ENCODE results near the gene GPSM3.
"Not testable (repeated sequence)": the region's sequence is repeated elsewhere in the genome, so short reads cannot be mapped to it uniquely, and the experiment has no call there.

GPSM3 gene, protein sequence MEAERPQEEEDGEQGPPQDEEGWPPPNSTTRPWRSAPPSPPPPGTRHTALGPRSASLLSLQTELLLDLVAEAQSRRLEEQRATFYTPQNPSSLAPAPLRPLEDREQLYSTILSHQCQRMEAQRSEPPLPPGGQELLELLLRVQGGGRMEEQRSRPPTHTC

DNA sequence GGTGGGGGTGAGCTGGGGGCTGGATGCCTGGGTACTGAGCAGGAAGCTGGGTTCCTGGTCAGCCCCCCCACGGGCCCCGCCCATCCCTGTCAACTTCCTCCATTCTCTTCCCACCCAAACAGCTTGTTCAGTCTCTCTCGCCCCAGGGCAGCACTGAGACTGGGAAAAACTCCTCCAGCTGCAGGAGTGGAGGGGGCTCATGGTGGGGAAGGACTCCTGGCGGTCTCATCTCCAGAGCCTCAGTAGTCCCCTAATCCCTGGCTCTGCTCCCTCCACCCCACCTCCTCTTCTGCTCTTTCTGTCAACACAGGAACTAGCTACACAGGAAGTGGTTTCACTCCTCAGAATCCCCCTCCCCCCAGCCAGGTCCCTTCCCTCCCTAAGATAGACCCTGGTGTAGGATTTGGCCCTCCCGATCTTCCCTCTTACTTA is at the start of gene GPSM3:
Gene GPSM3, minus strand, starts transcription at position 36 of the 432 bp plus-strand sequence. CDS start 130 bp downstream, outside the sequence.
- DNase-seq (ENCODE audit: low read depth in 3 of 3) = peak in 2 of 3 experiments; percentile 29 to 52

DNA sequence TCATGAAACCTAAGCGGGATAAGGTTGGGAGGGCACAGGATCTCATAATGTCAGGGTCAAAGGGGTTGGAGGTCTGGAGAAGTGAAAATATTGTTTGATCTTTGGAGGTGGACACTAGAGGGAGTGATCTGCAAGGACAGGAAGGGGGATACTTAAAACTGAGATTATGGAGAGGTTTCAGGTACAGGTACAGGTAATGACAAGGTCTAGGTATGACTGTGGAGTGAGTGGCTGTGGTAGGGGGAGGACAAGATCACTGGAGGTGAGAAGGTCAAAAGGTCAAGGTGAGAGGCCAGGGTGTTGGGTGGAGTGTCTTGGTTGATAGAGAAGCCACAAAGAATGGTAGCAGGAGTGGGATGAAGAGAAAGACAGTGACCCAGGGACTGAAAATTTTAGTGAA is 48.2 kb upstream of the GPSM3 start:
- DNase-seq (ENCODE audit: low read depth in 3 of 3) = no peak

DNA sequence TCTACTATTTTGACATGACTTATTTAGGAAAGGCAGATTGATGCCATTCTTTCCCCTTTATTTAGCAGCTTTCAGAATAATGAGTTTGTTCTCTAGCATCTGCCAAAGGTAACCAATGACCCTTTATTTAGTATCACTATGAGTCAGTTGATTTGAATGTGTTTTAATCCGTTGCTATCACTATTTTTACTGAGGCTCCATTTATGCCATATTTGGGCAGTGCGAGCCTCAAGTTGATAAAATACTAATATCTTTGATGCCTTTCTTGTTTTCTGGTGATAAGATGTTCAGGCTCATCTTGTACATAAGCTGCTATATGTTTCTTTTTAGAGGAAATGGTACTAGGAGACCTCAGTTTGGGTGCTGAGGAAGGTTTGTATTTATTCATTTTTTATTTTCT is 47.0 kb upstream of the GPSM3 start:
- DNase-seq (ENCODE audit: low read depth in 3 of 3) = no peak

DNA sequence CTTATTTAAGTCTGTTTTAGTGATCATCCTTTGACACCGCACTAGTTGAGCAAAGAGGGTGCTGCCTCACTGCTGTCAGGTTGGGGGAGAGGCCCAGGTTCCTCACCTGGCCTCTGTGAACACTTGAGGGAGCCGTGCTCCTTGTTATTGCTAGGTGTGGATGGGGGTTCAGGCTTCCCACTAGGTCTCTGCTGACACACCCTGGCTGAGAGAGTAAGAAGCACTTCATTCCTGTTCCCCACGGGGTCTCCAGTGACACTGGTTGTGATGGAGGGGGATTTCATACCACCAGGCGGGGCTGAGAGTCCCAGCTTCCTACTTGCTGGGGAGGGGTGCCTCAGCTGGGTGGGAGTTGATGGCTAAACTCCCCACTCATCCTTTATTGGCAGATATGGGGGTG is 42.5 kb upstream of the GPSM3 start:
- no peak for DNase-seq (ENCODE audit: low read depth in 3 of 3)

DNA sequence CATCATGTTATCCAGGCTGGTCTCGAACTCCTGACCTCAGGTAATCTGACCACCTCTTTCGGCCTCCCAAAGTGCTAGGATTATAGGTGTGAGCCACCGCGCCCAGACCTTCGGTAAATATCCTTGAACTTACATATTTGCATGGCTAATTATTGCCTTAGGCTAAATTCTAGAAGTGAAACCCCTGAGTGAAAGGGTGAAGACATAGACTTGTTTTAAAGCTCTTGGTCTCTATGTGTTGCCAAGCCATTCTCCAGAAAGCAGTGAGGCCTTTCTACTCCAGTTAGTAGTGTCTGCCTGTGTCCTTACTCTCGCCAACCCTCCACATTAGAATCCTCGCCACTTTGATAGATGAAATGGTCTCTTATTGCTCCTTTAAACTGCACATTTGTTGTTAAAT is 34.0 kb upstream of the GPSM3 start:
- DNase-seq (ENCODE audit: low read depth in 3 of 3) = no peak

DNA sequence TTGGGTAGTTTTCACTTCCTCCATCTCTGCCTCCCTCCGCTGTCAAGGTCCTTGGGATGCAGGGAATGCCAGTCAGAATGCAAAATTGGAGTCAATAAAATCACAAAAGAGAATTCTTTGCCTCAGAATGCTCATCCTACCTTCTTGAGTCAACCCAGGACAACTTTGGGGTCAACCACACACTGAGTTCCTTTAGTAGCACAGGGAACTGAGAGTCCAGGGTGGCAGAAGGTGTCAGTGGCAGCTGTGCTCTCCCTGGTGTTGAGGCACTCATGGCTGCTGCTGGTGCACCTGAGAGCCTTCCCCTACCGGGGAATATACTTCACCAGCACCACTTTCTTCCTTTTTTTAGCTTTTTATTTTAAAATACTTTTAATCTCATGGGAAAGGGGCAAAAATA is 32.3 kb upstream of the GPSM3 start:
- no peak for DNase-seq (ENCODE audit: low read depth in 3 of 3)

DNA sequence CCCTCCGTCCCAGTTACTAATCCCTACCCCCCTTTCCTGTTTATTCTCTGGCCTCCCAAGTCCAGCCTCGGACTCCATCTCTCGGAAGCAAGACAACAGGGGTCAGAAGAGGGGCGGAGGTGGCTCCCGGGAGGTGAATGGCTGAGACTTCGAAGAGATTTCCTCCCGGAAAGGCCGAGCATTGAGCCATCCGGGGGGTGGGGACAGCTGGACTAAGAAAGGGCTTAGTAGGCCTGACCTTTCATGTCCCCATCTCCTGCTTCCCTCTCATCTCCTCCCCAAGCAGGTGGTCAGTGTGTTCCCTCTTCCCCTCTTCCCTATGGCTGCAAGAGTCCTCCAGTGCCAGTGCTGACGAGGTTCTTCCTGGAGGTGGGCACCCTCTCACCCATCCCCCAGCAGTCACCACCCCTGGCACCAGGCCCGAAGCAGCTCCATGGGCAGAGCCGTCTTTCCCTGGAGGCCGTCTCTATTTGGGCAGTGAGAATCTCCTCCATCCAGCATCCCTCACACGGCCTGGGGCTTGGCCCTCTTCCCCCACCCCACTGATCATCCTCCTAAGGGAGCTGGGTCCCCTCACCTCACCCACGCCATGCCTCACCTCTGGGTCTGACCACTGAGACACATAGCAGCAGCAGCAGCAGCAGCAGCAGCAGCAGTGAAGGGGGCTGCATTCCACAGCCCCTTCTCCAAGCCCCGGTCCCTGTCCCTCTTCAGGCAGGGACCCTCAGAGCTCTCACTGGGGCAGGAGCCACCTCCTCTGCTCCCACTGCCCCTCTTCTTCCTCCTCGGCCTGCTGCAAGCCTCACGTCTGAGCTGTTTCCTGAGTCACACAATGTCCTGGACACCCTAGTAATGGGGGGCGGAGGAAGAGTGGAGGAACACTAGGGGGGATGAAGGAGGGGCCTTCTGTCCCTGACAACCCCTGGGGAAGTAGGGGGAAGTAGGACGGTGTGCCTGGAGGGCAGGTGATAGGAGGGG is 31.1 kb upstream of the GPSM3 start, which contains the start of gene NOTCH4:
Gene NOTCH4, minus strand, starts transcription at position 810 of the 978 bp plus-strand sequence. Its CDS starts 139 bp downstream, at position 671.
- no peak for DNase-seq (ENCODE audit: low read depth in 3 of 3)

DNA sequence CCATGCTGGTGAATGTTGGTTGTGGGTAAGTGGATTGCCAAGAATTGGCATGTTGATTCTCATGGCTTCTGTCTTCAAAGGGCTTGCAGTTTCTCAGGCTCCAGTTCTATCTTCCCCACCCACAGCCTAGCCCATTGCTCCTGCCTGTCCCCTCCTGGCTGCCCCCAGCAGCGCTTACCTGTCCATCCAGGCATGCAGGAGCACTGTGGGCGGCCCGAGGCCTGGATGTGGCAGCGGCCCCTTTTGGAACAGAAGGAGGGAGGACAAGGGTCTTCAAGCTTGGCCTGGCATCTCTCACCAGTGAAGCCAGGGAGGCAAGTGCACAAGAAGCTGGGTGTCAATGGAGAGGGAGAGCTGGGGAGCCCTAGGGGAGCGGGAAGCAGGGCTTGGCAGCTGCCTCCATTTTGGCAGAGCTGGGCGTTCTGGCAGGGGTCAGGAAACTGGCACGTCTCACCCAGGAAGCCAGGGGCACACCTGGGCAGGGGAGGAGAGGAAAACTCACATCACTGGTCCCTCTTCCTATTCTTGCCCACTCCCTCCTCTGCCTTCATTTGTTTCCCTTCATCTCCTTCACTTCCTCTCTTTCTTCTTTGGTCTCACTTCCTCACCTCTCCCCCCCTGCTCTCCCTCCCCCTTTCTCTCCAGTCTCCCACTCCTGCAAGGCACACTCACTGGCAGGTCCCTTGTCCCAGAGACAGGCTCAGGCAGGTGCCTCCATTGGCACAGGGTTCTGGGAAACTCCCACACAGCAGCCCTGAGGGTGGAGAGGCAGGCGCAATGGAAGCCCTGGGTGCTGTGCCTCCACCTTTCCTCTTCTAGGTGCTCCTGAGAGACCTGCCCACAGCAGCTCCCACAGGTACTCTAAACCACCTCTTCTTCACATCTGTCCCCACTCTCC is 30.1 kb upstream of the GPSM3 start:
- DNase-seq (ENCODE audit: low read depth in 3 of 3) = no peak

DNA sequence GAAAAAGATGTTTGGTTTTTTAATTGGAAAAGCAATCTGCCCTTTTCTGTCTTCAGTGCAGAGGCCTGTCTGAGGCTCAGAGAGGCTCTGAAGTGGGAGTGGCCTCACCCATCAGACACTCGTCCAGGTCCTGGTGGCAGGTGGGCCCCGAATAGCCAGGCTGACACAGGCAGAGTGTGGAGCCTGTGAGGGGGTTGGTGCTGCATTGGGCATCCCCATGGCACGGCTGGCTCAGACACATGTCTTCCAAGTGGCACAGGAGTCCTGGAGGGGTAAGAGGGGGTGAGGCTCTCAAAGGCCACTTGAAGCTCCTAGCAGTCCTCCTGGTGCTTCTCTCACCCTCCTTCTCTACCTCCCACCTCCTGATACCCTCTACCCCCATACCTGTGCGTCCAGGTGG is 27.6 kb upstream of the GPSM3 start:
- DNase-seq (ENCODE audit: low read depth in 3 of 3) = no peak

DNA sequence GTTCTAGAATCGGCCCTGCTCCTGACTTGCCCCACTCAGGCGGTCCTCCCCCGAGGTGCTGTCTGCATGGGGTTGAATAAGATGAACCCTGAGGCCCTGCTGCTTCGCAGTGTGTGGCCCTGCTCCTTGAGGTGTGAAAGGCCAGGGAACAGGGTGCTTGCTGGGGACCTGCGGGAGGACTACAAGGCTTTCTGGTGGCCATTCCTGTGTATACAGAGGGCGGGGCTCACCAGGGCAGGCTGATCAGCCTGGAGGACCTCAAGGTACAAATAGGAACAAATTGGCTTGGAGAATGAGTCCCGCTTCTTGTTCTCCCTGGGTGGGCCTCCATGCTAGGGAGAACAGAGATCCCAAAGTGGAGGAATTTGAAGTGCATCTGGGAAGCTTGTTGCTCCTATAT is 25.7 kb upstream of the GPSM3 start:
- no peak for DNase-seq (ENCODE audit: low read depth in 3 of 3)

DNA sequence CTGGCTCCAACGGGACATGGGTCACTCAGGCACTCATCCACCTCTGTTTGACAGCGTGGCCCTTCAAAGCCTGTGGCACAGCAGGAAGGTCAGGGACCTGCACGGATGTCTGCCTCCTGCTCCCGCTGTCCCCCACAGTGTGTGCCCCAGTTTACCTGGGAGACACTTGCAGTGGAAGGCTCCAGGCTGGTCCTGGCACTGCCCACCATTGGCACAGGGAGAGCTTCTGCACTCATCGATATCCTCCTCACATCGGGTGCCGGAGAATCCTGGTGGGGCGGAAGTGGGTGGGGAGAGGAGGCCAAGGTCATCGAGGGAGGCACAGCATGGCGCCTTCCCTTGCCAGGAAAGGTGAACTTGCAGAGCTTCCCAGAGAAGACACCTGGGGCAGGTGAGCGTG is 24.6 kb upstream of the GPSM3 start:
- DNase-seq (ENCODE audit: low read depth in 3 of 3) = no peak

DNA sequence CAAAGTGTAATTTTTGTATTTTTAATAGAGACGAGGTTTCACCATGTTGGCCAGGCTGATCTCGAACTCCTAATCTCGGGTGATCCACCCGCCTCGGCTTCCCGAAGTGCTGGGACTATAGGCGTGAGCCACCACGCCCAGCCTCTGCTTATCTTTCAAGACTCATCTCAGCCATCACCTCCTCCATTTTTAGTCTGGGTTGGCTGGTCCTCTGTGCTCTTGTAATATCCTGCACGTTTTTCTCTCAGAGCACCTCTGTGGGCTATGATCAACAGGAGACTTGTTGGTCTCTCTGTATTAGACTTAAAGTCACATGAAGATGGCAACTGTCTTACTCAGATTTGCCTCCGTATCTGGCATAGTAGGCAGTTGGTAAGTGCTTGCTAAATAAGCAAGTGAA is 23.8 kb upstream of the GPSM3 start:
- no peak for DNase-seq (ENCODE audit: low read depth in 3 of 3)

DNA sequence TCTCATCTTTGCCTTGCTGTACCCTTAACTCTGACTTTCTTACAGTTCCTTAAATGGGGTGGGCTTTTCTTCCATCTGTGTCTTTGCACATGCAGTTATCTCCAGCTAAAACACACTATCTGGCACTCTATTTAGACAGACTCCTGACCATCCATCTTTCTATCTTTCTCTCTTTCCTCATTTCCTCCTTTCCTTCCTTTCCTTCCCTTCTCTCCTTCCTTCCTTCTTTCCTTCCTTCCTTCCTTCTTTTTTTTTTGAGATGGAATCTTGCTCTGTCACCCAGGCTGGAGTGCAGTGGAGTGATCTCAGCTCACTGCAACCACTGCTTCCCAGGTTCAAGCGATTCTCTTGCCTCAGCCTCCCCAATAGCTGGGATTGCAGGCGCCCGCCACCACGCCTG is 23.2 kb upstream of the GPSM3 start:
- DNase-seq (ENCODE audit: low read depth in 3 of 3) = no peak

DNA sequence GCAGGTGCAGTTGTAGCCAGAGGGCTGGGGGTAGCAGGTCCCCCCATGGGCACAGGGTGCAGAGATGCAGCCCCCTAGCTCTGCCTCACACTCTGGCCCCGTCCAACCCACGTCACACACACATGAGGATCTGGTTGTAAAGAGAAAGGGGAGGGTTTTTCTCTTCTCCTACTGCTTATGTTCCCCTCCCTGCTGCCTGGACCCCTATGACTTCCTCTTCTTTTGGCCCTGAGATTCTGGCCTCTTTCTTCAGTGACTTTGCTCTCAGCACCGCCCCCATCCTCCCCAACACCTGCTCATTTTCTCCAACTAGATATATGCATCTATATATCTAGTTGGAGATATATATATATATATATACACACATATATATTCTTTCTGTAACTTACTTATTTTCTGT is 21.7 kb upstream of the GPSM3 start:
- no peak for DNase-seq (ENCODE audit: low read depth in 3 of 3)

DNA sequence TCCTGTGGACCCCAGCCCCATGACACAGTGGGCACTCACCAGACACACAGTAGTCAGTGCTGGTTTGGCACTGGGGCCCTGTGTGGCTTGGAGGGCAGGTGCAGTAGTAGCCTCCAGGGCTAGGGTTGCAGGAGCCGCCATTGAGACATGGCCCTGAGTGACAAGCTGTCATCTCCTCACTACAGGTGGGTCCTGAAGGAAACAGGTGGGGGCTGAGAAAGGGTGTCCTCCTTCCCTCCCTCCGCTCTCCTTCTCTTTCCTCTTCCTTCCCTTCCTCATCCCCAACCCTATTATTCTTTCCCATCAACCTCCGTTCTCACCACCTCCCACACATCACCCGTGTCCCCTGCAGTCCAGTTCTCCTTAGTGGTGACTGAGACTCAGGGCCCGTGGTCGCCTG is 21.2 kb upstream of the GPSM3 start:
- DNase-seq (ENCODE audit: low read depth in 3 of 3) = no peak

DNA sequence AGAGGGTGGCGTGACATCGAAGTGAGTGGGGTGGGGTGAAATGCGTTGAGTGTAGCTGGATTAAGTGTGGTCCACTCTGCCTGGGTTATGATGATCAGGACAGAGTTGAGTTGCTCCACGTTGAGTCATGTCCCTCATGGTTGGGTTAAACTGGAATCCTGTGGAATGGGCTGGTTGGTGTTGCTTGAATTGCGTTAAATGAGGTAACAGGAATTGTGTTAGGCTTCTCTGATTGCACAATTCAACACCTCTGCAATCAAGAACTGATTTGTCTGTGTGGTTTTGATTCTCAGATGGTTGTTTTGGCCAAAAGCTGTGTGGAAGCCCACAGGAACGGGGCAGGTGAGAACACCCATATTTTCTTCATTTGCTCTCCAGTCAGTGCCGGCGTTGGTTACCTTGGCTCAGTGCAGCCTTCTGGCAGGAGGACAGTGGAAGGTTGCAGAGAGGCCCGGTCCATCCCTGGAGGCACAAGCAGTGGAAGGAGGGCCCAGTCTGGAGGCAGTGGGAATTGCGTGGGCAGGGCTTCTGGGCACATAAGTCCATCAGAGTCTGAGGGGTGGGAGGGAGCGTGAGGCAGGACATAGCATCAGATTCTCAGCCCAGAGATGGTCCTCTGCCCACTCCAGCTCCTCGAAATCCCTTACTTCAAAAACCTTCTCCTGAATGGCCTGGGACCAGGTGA is 19.8 kb upstream of the GPSM3 start:
- no peak for DNase-seq (ENCODE audit: low read depth in 3 of 3)

DNA sequence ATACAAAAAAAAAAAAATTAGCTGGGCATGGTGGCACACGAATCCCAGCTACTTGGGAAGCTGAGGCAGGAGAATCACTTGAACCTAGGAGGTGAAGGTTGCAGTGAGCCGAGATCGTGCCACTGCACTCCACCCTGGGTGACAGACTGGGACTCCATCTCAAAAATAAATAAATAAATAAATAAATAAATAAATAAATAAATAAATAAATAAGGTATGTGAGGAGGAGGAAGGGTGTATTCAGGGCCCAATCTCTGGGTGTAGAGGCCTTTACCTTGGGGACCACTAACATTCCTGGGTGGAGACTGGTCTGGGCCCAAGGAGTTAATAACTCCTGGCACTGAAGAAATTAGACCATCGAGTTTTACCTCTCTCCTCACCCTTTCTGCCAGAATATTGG is 19.0 kb upstream of the GPSM3 start:
- not testable (repeated sequence) for DNase-seq (ENCODE audit: low read depth in 3 of 3)

DNA sequence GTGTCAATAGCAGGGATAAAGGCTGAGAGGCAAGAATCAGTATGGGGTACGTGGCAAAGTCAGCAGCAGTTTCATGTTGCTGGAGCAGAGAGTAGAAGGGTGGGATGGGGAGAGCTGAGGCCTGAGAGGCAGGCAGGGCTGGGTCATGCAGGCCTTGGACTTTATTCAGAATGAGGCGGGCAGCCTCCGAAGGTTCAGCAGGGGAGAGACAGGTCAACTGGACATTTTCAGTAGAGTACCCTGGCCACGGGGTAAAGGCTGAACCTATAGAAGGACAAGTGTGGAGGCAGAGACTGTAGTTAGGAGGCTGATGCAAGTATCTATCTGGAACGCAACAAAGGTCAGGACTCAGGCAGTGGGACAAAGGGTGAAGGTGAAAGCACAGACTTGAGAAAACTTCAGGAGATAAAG is 17.8 kb upstream of the GPSM3 start:
- DNase-seq (ENCODE audit: low read depth in 3 of 3) = no peak

DNA sequence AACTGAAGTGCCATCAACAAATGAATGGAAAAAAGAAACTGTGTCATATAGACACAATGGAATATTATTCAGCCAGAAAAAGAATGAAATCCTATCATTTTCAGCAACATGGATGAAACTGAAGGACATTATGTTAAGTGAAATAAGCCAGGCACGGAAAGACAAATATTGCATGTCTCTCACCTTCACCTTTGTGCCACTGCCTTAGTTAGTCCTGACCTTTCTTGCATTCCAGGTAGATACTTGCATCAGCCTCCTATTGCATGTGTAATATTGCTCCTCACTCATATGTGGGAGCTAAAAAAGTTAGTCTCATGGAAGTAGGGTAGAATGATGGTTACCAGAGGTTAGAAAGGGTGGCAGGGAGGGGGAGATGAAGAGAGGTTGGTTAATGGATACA is 16.6 kb upstream of the GPSM3 start:
- no peak for DNase-seq (ENCODE audit: low read depth in 3 of 3)

DNA sequence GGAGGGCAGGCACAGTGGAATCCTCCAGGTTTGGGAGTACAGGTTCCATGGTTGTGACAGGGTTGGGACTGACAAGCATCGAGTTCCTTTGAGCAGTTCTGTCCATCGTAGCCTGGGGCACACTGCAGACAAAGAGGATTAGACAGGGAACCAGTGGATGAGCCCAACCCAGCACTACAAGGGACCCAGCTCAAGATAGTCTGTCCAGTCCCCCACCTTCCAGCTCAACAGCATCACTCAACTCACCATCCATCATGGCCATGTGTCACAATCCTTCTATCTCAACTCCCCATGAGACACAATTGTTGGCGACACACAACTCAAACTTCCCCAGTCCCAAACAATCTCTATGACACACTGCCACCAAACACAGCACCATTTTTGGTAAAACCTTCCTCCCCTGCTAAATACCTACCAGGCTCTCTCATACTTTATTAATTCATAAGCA is 11.8 kb upstream of the GPSM3 start:
- no peak for DNase-seq (ENCODE audit: low read depth in 3 of 3)

All from stimulated activated CD4-positive, alpha-beta T cell treated with anti-CD3 and anti-CD28 coated beads, TNF-alpha, amount 100 ng/mL, for 24 hours (primary cell).